Activated CD8-positive, alpha-beta memory T cell treated with anti-CD3 and anti-CD28 coated beads for 36 hours (primary cell): ENCODE data around the gene CAPN14. TPM values are rescaled to one million over a fixed set of nuclear protein-coding genes. Genes with fewer than 3 reads are reported as not detected.

ENCODE experiments used
- CTCF ChIA-PET: fragments of 350-600 bp; sonication (Branson Sonifier 250); formaldehyde crosslinking; loops from one replicate; lab custom pipeline; 2021; ENCODE audit warnings: antibody characterized with exemption; lab: Charles Lee
- POLR2A ChIA-PET: fragments of 350-600 bp; sonication (Branson Sonifier 250); formaldehyde crosslinking; loops from one replicate; lab custom pipeline; 2021; ENCODE audit warnings: antibody characterized with exemption; lab: Charles Lee
- total RNA-seq, 2 experiments: library from RNA; stranded (reverse); gene quantifications; one replicate each; pipeline ENCODE4 v1.2.3, GENCODE V29; 2021

Gene CAPN14
- total RNA-seq, 2 experiments from 2014 or later = 0.29 to 0.30 TPM

GRCh38 chr2:31246184-31246852 is 29.0 kb upstream of the CAPN14 start:
- ChIA-PET POLR2A (no interaction called here), CTCF (no interaction called here)

DNA sequence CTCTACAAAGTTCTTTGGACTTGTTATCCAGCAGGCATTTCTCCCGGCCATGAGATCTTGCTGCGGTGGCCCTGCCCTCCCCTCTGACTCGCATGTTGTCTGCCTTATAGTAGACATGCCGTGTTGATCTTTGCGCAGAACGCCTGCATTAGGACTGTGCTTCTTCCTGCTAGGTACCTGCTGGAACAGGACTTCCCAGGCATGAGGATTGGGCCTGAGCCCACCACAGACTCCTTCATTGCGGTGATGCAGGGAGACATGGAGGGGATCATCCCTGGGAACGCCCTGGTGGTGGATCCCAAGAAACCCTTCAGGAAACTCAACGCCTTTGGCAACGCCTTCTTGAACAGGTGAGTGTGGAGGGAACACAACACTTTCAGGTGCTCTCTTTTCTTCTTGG is 26.8 kb upstream of the CAPN14 start:
- CTCF ChIA-PET = interaction anchor here (0.7 kb wide), 1 partner anchor 88 kb away, joined by 3 read pairs; no protein-coding TSS in a partner anchor
- POLR2A ChIA-PET = no interaction called here

- CTCF ChIA-PET = interaction anchor here (0.7 kb wide), 1 partner anchor 87 kb away, joined by 3 read pairs; no protein-coding TSS in a partner anchor
- POLR2A ChIA-PET = no interaction called here
Measured at GRCh38 chr2:31243053-31243452, 25.7 kb upstream of the CAPN14 start.

DNA sequence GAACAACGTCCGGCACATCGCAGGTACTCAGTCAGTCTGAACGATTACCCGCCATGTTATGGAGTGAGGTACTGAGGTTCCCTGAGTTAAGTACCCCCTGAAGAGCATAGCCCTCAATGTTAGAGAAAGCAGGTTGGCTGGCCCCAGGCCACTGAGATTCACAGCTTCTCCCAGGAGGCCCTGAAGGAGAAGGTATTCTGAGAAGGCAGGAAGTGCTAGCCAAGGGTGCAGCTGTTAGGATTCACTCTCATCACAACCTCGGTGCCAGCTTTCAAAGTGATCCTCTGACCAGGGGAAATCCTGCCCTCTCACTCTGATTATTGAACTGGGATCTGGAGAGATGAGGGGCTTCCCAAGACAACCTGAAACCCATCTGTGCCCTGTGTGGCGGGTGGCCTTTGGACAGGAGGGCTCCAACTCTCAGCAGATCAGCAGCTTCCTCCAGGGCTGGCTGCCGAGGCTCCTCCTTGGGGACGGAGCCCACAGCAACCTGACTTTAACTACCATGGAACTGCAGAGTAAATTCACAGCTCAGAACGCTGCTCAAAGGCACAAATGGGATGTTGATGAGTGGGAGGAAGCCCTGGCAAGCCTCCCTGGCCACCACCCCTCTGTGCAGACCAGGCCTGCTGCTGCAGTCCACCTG is 24.4 kb upstream of the CAPN14 start:
- CTCF ChIA-PET = no interaction called here
- POLR2A ChIA-PET = no interaction called here

GRCh38 chr2:31240381-31241365 is 23.4 kb upstream of the CAPN14 start:
- POLR2A ChIA-PET = no interaction called here
- CTCF ChIA-PET = no interaction called here

- ChIA-PET POLR2A (no interaction called here), CTCF (no interaction called here)
Measured at GRCh38 chr2:31239593-31240177, 22.4 kb upstream of the CAPN14 start.

GRCh38 chr2:31238906-31239592 is 21.7 kb upstream of the CAPN14 start:
- ChIA-PET CTCF (no interaction called here), POLR2A (no interaction called here)

- ChIA-PET POLR2A (no interaction called here), CTCF (no interaction called here)
Measured at GRCh38 chr2:31238126-31238905, 21.0 kb upstream of the CAPN14 start.

GRCh38 chr2:31237348-31238017 is 20.2 kb upstream of the CAPN14 start:
- CTCF ChIA-PET = no interaction called here
- POLR2A ChIA-PET = no interaction called here

DNA sequence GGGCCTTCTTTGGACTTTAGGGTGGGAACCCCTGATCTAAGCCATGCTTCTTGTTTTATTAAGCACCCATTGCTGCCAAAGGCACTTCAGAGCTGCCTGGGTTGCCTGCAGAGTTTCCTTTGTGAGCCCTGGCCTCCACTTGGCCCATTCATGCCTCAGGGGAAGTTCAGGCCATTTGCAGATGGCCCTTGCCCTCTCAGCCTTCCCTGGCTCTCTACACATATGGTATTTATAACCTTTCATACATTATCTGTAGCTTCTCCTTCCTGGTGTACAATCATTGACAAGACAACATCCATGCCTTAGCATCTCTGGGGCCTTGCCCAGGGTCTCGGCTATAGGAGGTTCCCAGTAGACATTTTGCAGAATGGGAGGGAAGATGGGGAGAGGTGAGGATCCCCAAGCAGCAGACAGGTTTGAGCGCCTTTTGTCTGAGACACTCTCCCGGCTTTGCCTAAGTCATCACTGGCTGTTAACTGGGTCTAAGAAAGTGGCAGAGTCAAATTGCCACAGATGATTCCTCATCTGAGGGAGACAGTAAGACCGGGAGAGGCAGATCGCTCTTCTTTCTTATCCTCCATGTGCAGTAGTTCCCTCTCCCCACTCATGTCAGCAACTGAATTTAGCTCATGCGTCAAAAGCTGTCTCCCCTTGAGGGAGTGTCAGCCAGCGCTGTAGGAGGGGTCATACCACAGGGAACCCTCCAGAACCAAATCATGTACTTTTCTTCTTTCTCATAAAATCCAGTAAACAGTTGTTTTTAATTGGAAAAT is 19.3 kb upstream of the CAPN14 start:
- POLR2A ChIA-PET = no interaction called here
- CTCF ChIA-PET = no interaction called here

GRCh38 chr2:31235504-31235902 is 18.2 kb upstream of the CAPN14 start:
- CTCF ChIA-PET = interaction anchor here (1.0 kb wide), 1 partner anchor 98 kb away, joined by 4 read pairs; no protein-coding TSS in a partner anchor
- POLR2A ChIA-PET = no interaction called here

DNA sequence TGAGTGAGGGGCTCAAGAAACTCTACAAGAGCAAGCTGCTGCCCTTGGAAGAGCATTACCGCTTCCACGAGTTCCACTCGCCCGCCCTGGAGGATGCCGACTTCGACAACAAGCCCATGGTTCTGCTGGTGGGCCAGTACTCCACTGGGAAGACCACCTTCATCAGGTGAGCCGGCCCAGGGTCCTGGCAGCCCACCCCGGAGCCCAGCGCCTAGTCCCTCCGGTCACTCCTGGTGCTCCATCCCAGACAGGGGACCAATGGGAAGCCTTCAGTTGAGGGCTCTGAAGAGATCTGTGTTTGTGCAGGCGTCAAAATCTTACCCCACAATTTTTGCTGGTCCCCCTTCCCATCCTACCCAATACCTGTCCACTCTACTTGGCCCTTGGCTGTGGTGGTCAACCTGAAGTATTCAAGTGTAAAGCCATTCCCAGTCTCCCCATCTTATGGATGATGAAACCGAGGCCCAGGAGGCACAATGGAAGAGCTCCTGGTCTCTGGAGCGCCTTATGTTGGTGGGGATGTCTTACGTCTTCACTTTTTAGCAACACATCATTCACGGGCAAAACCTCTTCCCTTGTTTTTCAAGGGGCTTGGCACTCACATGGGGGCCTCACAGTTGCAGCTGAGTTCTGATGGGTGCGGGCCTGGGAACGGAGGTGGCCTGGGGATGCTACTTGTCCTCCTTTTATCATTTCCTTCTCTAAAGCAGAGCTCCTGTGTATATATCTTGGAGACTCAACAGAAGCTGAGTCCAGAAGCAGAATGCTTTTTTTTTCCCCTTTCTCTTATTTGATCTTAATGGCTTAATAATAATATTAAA is 17.6 kb upstream of the CAPN14 start:
- CTCF ChIA-PET = interaction anchor here (1.0 kb wide), 1 partner anchor 98 kb away, joined by 4 read pairs; no protein-coding TSS in a partner anchor
- POLR2A ChIA-PET = no interaction called here

- ChIA-PET CTCF (interaction anchor here (1.0 to 1.3 kb wide), 3 partner anchors 64 to 99 kb away, joined by 3 to 4 read pairs (median 3); no protein-coding TSS in a partner anchor), POLR2A (no interaction called here)
Measured at GRCh38 chr2:31233741-31234682, 16.7 kb upstream of the CAPN14 start, which contains the start of gene EHD3. TSS of gene EHD3 (plus strand) at chr2:31234152. CDS start at chr2:31234622, 470 bp downstream.

GRCh38 chr2:31233231-31233630 is 15.9 kb upstream of the CAPN14 start:
- POLR2A ChIA-PET = no interaction called here
- CTCF ChIA-PET = interaction anchor here (1.2 to 1.3 kb wide), 2 partner anchors 63 to 64 kb away, joined by 3 read pairs; no protein-coding TSS in a partner anchor

- POLR2A ChIA-PET = no interaction called here
- CTCF ChIA-PET = no interaction called here
Measured at GRCh38 chr2:31232586-31232985, 15.3 kb upstream of the CAPN14 start.
